HG03558 (cell line): ENCODE measurements around the gene RIN2.

Experiments
- ATAC-seq: cut with Tn5 transposase; IDR thresholded peaks from one replicate; pipeline ENCODE4 v1.9.1; 2021; ENCODE audit warnings: moderate number of reproducible peaks; ENCODE audit not compliant: unreplicated experiment; ENCODE audit errors: extremely low read depth

Gene RIN2

DNA sequence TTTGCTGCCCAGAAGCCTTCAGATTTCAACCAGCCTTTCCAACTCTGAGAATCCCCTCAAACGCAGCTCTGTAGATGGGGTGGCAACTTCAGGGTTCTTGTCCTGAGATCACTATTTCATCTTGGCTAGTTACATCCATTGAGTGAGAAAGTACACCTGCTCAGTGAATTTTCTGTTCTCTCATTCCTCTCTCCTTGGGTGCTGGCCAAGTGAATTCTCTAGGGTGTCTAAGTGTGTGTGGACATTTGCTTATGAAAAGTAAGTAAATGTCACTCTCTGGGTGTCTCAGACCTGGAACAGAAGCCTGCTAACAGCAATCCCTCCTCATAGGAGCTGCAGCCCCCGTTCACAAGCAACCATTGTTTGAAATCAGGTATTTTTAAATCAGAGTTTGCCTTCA is 3.8 kb downstream of the RIN2 start:
- no peak for ATAC-seq

DNA sequence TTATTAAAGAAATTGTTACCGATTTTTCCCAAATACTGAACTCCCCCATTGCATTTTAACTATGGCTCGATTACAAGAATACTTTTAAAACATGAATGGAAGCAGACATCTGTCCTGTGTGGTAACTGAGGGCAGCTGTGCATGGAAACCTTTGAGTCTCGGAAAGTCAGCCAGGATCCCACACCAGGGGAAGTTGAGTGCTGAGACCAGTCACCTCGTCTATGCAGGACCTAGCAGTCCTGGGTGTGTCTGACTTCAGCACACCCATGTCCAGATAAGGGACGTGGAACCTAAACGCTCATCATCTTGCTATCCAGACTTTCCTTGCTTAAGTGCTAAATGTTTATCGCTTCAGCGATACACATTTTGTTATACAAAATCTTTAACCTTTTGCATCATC is 6.1 kb downstream of the RIN2 start:
- ATAC-seq = no peak

DNA sequence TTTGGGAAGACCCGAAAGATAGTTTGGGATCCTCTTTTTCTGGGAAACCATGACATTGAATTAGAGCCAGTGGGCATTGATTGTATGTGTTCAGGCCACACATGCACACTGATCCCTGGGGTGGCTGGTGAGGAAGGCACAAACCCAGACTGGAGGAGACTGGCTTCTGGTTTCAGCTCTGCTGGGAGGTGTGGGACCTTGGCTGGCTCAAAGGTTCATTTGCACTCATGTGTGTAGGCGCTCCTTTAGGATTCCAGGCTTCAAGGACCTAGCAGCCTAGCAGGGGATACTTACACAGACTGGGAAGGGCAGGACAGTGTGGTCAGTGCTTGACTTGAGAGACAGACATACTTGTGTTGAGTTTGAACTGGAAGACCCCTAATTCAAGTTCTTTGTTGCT is 7.2 kb downstream of the RIN2 start:
- no peak for ATAC-seq

DNA sequence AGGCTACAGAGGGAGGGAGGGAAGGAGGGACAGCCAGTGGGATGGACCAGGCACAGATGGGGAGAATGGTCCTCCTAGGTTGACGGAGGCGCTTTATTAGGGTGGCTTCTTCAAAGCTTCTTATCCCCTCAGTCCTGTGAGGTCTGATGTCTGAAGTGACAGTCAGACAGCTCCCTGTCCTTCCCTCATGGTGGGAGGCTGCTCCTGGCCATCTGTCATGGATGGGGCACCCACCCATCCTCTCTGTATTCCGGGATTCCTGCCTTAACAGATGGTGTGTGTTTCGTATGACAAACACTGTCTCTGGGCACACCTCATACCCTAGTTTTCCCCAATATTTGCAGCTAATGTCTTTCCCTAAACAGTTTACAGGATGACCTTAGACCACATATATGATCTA is 7.9 kb downstream of the RIN2 start:
- ATAC-seq = no peak

DNA sequence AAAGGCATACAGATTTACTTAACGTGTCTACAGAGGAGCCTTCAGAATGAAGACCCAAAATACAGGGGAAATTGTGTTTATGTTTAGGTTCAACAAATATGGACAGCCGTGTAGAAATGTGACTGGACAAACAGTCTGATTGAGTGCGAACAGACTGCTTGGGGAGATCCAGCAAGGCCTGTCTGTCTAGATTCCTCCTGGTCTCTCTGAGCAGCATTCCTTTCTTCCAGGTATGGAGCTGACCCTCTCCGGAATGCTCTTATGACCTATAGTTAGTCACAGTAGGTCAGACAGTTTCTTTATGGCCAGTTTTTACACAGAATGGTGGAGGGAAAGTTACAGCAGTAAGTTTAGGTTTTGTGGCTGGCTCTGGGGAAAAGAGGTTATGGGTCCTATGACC is 9.0 kb downstream of the RIN2 start:
- no peak for ATAC-seq

DNA sequence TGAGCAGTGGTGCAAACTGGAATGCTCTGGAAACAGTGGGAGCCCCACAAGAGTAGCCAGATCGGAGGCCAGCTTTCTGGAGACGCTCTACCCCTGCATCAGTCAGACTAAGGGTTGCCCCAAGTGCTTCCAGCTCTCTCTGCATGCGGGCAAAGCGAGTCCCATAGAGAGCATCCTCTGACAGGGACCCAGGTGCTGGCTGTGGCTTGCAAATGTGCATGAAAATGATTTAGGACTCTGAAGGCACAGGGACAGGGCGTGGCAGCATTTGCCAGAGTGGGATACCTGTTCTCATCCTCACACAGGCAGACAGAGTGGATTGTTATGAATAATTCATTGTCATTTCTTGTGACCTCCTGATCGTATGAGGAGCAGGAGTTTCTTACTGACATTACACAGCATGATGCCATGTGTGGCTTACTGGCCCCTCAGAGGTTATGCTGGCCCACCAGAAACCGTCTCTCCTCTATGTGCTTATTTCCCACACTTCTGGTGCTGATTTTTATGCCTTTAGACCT is 10.3 kb downstream of the RIN2 start:
- ATAC-seq = no peak

DNA sequence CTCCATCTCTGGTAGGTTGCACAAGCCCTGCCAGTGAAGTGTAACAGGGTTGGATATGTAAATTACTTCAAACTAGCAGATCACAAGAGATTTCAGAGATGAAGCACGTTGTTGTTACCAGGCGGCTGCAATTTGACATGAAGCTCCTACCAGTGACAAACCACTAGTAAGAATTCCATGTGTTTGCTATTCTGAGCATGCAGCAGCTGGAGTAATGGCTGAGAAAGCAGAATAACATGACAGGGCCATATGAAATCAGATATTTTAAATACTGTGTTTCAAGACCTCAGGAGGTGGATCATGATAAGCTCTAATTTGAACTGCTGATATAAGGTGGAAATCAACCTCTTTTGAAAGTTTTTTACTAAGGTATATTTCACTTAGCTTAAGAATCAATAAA is 11.4 kb downstream of the RIN2 start:
- ATAC-seq = no peak

DNA sequence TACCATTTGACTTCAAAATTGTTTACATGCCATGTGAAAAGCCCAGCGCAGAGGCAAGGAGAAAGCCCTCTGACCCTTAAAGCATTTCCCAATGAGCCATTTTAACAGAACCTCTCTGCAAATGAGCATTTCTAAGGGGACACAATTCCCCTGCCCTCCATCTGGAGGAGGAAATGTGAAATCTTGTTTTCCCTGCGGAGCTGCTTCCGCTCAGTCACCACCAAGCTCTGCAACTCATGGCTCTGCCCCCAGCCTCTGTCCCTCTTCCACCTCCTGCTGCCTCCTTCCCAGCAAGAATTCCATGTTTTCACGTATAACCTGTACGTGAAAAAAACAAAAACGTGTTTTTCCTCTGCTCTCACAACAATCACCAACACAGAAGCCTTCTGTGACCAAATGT is 12.3 kb downstream of the RIN2 start:
- no peak for ATAC-seq

DNA sequence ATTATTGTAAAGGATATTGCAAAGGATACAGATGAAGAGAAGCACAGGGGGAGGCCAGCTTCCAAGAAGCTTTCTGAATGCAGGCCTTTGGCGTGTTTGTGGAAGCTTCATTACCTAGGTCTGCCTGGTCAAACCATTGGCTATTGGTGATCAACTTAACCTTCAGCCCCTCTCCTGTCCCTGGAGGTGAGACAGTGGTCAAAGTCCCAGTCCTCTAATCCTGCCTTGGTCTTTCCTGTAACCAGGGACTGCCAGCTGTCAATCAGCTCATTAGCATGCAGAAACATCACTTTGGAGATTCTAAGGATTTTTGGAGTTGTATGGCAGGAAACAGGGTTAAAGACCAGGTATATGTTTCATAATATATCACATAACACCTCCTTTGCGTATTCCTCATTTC is 13.0 kb downstream of the RIN2 start:
- ATAC-seq = no peak

DNA sequence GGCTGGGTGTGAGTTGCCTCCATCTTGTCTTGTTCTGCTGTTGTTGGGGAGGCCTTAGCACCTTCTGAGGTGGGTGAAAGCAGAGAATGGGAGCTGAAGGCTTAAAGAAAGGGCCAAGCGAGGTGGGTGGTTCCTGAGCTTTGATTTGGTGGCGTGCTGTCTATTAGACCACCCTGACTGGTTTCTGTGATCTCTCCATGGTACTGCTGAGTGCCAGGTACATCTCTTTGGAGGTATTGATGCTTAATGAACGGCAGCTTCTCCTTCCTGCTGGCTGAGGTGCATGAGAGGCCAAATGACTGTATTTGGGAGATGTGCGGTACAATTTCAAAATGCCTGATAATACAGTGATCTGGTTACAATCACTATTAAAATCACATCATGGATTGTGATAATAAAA is 15.4 kb downstream of the RIN2 start:
- no peak for ATAC-seq

DNA sequence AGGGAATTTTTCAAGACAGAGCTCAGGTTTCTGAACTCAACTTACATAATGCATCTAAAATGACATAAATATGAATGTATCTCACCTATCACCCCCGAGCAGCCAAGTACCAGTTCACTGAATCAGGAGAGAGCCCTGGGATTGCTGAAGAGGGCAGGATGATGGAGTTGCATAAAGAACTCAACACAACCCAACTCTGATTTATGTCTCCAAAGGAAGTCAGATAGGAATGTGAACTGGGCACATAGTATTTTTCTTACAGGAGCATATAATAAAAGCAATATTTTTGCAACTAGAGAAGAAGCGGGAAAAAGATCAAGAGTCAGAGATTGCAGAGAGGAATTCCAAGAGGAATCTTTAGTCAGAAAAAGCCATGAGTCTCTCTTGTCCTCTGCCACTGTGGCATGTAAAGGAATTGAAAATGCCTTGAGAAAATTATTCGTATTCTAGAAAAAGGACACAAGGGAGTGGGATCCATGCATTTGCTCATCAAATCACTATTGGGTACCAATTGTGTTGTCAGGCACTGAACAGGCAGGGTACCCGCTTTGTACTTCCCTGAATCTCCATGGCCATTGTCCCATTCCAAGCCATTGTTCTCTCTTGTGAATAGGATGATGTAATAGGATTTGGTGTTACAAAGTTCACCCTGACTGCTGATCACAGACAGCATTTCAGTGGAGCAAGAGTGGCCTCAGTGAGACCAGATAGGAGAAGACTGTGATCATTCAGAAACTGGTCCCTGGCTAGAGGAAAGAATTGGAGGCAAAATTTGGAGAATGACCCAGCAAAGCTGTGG is 16.3 kb downstream of the RIN2 start:
- no peak for ATAC-seq

DNA sequence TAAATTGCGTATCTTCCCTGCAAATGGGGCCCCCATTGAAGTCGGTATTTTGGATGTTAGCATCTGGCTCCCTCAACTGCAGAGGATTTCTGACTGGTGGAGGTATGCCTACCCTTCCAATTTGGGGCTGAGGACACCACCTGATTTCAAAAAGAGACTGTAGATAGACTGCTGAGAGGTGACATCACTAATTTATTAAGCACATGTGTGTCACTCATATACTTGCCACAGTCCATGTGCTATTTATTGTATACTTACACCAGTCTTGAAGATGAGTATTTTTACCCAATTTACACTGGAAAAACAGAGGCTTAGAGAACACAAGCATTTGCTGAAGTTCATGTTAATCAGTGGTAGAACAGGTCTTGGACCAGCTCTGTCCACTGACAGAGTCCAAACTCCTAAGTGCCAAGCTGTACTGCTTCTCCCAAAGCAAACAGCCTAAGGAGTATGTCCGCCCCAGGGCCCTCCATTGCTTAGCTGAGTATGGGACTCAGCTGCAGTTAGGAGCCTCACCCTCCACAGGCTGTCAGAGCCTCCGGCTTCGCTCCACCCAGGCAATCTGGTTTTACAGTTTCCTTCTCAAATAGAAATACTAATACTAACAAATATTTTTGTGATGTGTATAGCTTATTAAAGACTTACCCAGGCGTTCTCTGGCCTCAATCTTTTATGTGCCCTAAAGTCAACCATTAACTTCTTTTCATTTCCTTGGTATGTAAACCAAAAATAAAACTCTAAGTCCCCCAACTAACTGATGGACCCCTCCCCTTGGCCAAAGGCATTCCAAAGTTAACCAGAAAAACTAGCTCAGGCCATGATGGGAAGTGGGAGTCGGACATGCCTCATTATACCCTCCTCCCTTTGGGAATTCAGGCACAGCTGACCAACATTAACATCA is 17.5 kb downstream of the RIN2 start:
- no peak for ATAC-seq

DNA sequence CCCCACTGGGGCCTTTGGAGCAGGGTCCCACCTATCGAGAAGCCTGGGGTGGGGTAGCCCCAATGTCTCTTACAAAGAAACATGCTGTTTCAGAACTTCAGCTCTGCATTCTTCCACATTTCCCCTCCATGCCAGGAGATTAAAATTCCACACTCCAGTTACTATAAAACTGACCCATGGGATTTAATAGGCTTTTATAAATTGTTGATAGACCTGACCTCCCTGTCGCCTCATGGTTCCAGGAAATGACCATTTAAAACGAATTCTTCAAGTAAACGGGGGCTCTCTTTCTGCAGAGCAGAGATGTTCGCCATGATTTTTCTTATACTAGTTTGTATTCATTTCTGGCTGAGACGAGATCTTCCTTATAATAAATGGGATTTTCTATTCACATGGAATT is 19.3 kb downstream of the RIN2 start:
- no peak for ATAC-seq

DNA sequence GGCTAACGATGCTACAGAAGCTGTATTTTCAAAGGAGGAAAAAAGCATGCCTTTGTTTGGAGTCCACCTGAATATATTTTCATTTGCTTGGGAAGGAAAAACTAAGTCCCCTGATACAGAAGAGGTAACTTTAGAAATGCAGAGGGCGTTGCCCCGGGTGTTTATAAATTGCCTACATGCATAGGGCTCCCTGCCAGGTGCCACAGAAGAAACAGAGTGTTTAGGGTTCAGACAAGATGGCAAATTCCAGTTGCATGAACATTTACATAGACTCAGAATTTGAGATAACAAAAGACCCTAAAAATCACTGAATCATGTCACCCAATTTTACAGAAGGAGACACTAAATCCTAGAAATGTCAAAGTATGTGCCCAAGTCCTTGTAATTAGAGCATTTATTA is 19.9 kb downstream of the RIN2 start:
- no peak for ATAC-seq

DNA sequence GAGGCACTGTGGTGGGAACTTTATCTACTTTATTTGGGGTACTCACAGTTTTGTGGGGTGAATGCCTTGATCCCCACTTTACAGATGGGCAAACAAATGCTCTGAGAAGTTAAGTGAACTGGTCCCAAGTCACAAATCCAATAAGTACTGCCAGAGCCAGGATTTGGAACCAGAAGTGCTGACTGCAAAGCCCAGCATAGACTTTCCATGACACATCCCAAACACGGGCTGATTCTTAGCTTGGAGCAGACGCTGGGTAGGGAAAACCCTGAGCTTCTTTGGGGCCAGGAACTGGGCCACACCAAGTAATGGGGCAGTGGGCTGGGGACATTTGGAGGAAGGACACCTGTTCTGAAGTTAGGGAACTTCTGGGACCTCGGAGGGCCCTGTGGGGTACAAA is 20.3 kb downstream of the RIN2 start:
- ATAC-seq = no peak

DNA sequence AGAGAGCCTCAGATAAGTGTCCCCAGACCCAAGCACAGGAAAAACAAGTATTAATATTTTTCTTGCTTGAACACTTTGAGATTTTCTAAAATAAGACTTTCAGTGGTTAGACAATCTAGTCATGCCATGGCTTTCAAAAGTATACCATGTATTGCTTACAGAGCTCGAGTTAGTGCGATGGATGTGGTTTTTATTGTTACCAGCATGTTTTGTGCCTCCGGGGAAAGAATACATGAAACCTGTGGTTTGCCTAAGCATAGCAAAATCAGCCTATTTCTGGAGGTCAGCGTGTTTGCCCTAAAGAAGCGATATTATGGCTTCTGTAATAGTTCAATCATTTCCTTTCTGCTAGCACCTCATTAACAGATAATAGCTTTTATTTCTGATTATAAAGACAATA is 21.6 kb downstream of the RIN2 start:
- no peak for ATAC-seq

DNA sequence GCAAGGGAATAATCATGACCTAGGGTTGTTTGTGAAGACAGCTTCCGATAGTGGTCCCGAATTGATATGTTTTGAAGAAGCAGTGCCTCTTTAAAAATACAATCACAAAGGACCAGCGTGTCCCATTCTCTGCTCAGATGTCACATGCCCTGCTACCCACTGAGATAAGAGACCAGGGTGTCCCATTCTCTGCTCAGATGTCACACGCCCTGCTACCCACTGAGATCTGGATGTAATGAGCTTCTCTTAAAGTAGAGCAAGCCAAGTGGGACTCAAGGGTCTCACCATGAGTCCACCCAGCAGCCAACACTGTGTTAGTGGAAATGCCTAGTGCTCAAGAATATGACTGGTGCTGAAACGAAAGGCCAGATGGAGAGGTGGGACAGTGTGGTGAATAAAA is 22.2 kb downstream of the RIN2 start:
- no peak for ATAC-seq

DNA sequence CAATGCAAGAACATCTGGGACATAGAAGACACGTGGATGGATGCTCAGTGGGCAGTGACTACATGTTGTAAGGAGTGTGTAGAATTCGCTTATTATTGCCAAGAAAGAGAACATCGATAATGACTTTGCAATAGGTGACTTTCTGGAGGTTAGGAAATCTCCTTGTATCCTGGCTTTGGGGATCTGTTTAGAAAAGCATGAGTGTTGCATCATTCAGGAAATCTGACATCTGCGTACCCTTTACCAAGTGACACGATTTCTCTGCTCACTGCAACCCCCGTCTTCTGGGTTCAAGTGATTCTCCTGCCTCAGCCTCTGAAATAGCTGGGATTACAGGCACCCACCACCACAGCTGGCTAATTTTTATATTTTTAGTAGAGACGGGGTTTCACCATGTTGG is 23.2 kb downstream of the RIN2 start:
- no peak for ATAC-seq

DNA sequence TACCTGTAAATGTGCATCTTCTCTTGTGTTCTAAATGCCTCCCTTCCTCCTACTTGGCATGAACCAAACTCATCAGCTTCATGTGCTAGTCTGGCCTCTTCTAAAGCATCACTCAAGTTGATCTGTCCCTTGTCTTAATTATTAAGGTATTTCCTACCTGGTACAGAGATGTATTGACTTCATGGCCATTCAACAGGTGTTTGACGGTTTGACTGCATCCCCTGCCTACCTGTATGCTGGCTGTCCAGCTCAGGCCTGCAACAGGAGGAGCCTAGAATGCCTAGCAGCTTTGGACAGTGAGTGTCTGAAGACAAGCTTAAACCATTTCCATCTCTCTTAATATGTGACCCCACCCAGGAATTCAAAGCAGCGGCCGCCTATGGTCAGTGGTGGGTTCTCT is 24.6 kb downstream of the RIN2 start:
- no peak for ATAC-seq

DNA sequence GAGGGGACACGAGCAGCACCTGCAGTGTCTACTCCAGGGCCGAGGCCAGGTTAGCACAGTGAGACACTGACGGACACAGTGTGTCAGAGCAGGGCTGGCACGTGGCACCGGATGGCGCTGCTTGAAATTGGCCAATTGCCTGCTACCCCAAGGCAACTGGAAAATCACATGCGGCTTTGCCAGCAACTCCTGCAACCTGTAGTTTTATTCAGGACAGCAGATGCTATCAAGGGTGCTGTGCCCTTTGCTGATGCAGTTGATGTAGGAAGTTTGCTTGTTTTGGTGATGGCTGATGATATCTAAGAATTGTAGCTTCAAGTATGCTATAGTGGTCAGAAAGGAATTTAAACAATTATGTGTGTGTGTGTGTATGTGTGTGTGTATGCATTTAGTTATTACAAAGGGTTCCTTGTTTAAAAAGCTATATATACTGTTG is 25.9 kb downstream of the RIN2 start:
- no peak for ATAC-seq

DNA sequence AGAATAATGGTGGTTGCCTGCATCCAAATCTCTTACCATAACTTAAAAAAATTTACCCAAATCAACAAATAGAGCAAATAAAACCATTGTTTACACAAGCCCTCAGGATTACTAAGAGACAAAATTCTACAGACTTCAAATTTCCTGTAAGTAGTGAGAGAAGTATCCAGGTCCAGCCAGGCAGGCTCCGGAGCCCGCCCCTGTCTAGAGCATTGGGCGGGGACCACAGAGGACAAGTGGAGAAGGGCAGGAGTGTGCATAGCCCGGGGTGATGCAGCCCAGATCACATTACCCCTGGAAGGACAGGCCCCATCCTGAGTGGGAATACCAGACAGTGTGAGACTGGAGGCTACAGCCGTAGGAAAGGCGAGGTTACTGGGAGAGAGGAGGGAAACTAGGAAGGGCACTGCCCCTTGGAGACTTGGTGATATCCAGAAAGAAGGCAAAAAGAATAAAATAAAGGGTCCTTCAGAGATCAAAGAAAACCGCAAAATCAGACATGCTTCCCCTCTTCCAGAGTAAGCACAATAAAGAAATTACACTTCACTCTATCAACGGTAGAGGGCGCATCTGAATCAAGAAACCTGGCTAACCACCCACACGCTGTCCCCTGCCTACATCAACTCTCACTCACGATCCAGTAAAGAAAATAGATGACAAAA is 26.6 kb downstream of the RIN2 start:
- ATAC-seq = no peak
